ENCODE results near the gene CBX8.

The CBX8 gene

GRCh38 chr17:79749958-79750357 is 46.9 kb downstream of the CBX8 start:
- Histone ChIP-seq H3K9ac (ENCODE audit: low read length) (no peak overlapping the region), H2BK15ac (ENCODE audit: low read depth, poor library complexity, severe bottlenecking) (no peak overlapping the region), H3K27me3 (ENCODE audit: control insufficient read depth in 1 of 2, insufficient read depth in 1 of 2, low read length in 2 of 2) (peaks cover 64 to 80% of the 10 kb centered on the region in 2 experiments), H2BK5ac (ENCODE audit: low read depth, low read length, poor library complexity, severe bottlenecking) (no peak overlapping the region), H3K4me3 (ENCODE audit: insufficient read depth in 1 of 2, low read depth in 1 of 2, low read length in 2 of 2) (no peak overlapping the region), H2BK12ac (ENCODE audit: low read length in 2 of 2) (no peak overlapping the region), H4K8ac (ENCODE audit: low read length) (no peak overlapping the region), H3K4ac (ENCODE audit: low read depth in 1 of 2, low read length in 2 of 2) (no peak overlapping the region), H3K18ac (ENCODE audit: low read depth in 1 of 2, low read length in 2 of 2) (no peak overlapping the region), H3K23ac (ENCODE audit: low read length in 2 of 2) (no peak overlapping the region), H3K4me1 (ENCODE audit: control insufficient read depth, insufficient read depth, low read depth, low read length) (peaks cover 14% of the 10 kb centered on the region), H3K4me2 (ENCODE audit: low read length, poor library complexity, severe bottlenecking) (no peak overlapping the region), H3K14ac (ENCODE audit: low read length in 2 of 2) (no peak overlapping the region), H2BK120ac (ENCODE audit: low read depth, low read length) (no peak overlapping the region), H3K36me3 (ENCODE audit: control insufficient read depth in 1 of 2, insufficient read depth in 2 of 2, low read depth in 1 of 2, low read length in 2 of 2) (no peaks in the 10 kb centered on the region), H2AFZ (ENCODE audit: low read depth, low read length) (no peak overlapping the region), H2AK5ac (ENCODE audit: low read length, severe bottlenecking) (no peak overlapping the region), H3K27ac (ENCODE audit: low read length, poor library complexity, severe bottlenecking) (no peak overlapping the region), H4K91ac (ENCODE audit: low read length) (no peak overlapping the region), H3K9me3 (ENCODE audit: control insufficient read depth, low read length) (no peaks in the 10 kb centered on the region), H3K79me1 (replicated peaks; ENCODE audit: low read length, poor library complexity, severe bottlenecking) (no peaks in the 10 kb centered on the region)
- no peak for DNase-seq
- no CpG with 5 or more reads among the region's 3 CpGs for WGBS

DNA sequence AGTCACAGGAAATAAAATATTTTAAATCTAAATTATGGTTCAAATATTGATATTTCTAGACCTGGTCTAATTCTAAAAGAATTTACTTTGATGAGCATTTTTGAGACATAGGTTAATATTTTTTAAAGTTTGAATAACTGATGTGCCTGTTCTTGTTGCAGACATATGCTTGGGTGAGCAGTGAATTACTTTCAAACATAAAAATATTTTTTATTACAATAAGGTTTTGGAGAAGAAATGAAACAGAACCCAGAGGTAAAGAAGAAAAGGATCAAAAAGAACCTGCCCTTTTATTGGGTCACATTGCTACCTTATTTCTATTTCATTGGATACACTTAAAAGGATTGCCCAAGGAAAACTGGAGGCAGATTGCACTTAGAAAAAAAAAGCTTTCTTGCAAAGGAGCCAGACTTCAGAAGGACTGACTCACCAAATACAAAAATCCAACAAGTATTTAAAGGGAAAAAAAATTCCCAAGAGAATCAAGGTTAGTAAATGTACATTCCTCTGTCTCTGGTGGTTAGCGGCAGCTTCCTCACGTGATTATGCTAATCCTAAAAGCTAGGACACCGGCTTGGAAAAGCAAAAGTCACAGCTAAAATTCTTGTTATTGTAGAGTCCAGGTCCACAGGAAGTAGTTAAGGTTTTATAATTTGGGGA is 47.6 kb downstream of the CBX8 start:
- no peak overlapping the region for H2BK5ac ChIP-seq (ENCODE audit: low read depth, low read length, poor library complexity, severe bottlenecking)
- H3K14ac ChIP-seq (ENCODE audit: low read length in 2 of 2) = no peak overlapping the region
- H4K8ac ChIP-seq (ENCODE audit: low read length) = no peak overlapping the region
- H2BK15ac ChIP-seq (ENCODE audit: low read depth, poor library complexity, severe bottlenecking) = no peak overlapping the region
- H3K27me3 ChIP-seq (ENCODE audit: control insufficient read depth in 1 of 2, insufficient read depth in 1 of 2, low read length in 2 of 2) = peaks cover 60 to 79% of the 10 kb centered on the region in 2 experiments
- no peak overlapping the region for H3K4me3 ChIP-seq (ENCODE audit: insufficient read depth in 1 of 2, low read depth in 1 of 2, low read length in 2 of 2)
- no peaks in the 10 kb centered on the region for H3K36me3 ChIP-seq (ENCODE audit: control insufficient read depth in 1 of 2, insufficient read depth in 2 of 2, low read depth in 1 of 2, low read length in 2 of 2)
- H3K4ac ChIP-seq (ENCODE audit: low read depth in 1 of 2, low read length in 2 of 2) = no peak overlapping the region
- H2BK12ac ChIP-seq (ENCODE audit: low read length in 2 of 2) = no peak overlapping the region
- no peak overlapping the region for H3K27ac ChIP-seq (ENCODE audit: low read length, poor library complexity, severe bottlenecking)
- 9% methylated on average over 3 of the region's 3 CpGs for WGBS
- peaks cover 14% of the 10 kb centered on the region for H3K4me1 ChIP-seq (ENCODE audit: control insufficient read depth, insufficient read depth, low read depth, low read length)
- no peaks in the 10 kb centered on the region for H3K79me1 ChIP-seq (replicated peaks; ENCODE audit: low read length, poor library complexity, severe bottlenecking)
- H2AK5ac ChIP-seq (ENCODE audit: low read length, severe bottlenecking) = no peak overlapping the region
- H3K23ac ChIP-seq (ENCODE audit: low read length in 2 of 2) = no peak overlapping the region
- no peaks in the 10 kb centered on the region for H3K9me3 ChIP-seq (ENCODE audit: control insufficient read depth, low read length)
- no peak overlapping the region for H3K4me2 ChIP-seq (ENCODE audit: low read length, poor library complexity, severe bottlenecking)
- no peak overlapping the region for H2AFZ ChIP-seq (ENCODE audit: low read depth, low read length)
- peak; percentile 67 for DNase-seq
- H3K18ac ChIP-seq (ENCODE audit: low read depth in 1 of 2, low read length in 2 of 2) = no peak overlapping the region
- no peak overlapping the region for H4K91ac ChIP-seq (ENCODE audit: low read length)
- H3K9ac ChIP-seq (ENCODE audit: low read length) = no peak overlapping the region
- no peak overlapping the region for H2BK120ac ChIP-seq (ENCODE audit: low read depth, low read length)

DNA sequence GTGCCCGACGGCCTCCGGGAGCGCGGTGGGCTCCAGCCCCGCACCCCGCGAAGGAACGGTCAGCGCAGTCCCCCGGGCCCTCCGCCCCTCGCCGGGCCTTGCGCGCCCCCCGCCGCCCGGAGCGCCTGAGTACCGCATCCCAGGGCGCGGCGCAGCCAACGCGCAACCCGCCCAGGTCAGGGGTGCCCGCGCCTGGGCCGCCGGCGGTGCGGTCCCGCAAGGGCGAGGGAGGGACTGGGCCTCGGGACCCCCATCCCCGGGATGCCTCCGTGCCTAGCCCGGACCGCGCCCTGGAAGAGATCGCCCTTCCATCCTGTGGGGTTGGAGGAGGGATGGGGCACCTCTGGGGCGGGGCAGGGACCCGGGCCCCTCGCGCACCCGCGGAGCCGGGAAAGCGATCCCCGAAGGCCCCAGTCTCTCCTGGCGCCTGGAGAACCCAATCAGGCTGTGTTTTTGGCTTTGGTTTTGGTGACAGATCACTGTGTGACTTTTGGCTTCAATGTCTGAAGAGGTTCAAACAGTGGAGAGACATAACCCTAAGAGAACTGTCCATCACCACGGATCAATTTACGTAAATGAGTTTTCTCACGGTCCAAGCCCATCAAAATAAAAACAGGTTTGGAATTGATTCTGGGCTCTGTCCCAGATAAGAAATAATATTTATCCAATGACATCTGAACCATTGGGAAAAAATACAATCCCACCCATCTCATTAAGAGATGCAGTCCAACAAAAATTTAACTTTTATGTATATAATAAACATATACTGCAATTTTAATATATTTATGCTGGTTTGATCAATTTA is 48.4 kb downstream of the CBX8 start:
- 9% methylated on average over 52 of the region's 55 CpGs for WGBS
- Histone ChIP-seq H4K91ac (ENCODE audit: low read length) (no peak overlapping the region), H2AK5ac (ENCODE audit: low read length, severe bottlenecking) (no peak overlapping the region), H2BK15ac (ENCODE audit: low read depth, poor library complexity, severe bottlenecking) (peak overlapping the region; percentile 40), H3K4ac (ENCODE audit: low read depth in 1 of 2, low read length in 2 of 2) (no peak overlapping the region), H3K4me2 (ENCODE audit: low read length, poor library complexity, severe bottlenecking) (no peak overlapping the region), H3K79me1 (replicated peaks; ENCODE audit: low read length, poor library complexity, severe bottlenecking) (no peaks in the 10 kb centered on the region), H2AFZ (ENCODE audit: low read depth, low read length) (no peak overlapping the region), H3K27ac (ENCODE audit: low read length, poor library complexity, severe bottlenecking) (no peak overlapping the region), H3K36me3 (ENCODE audit: control insufficient read depth in 1 of 2, insufficient read depth in 2 of 2, low read depth in 1 of 2, low read length in 2 of 2) (no peaks in the 10 kb centered on the region), H3K23ac (ENCODE audit: low read length in 2 of 2) (no peak overlapping the region), H3K18ac (ENCODE audit: low read depth in 1 of 2, low read length in 2 of 2) (no peak overlapping the region), H3K27me3 (ENCODE audit: control insufficient read depth in 1 of 2, insufficient read depth in 1 of 2, low read length in 2 of 2) (peaks cover 63 to 80% of the 10 kb centered on the region in 2 experiments), H2BK12ac (ENCODE audit: low read length in 2 of 2) (no peak overlapping the region), H3K4me1 (ENCODE audit: control insufficient read depth, insufficient read depth, low read depth, low read length) (peaks cover 14% of the 10 kb centered on the region), H2BK120ac (ENCODE audit: low read depth, low read length) (peak overlapping the region; percentile 49), H4K8ac (ENCODE audit: low read length) (no peak overlapping the region), H3K14ac (ENCODE audit: low read length in 2 of 2) (no peak overlapping the region), H3K9ac (ENCODE audit: low read length) (no peak overlapping the region), H3K9me3 (ENCODE audit: control insufficient read depth, low read length) (no peaks in the 10 kb centered on the region), H3K4me3 (ENCODE audit: insufficient read depth in 1 of 2, low read depth in 1 of 2, low read length in 2 of 2) (no peak overlapping the region), H2BK5ac (ENCODE audit: low read depth, low read length, poor library complexity, severe bottlenecking) (no peak overlapping the region)
- no peak for DNase-seq

DNA sequence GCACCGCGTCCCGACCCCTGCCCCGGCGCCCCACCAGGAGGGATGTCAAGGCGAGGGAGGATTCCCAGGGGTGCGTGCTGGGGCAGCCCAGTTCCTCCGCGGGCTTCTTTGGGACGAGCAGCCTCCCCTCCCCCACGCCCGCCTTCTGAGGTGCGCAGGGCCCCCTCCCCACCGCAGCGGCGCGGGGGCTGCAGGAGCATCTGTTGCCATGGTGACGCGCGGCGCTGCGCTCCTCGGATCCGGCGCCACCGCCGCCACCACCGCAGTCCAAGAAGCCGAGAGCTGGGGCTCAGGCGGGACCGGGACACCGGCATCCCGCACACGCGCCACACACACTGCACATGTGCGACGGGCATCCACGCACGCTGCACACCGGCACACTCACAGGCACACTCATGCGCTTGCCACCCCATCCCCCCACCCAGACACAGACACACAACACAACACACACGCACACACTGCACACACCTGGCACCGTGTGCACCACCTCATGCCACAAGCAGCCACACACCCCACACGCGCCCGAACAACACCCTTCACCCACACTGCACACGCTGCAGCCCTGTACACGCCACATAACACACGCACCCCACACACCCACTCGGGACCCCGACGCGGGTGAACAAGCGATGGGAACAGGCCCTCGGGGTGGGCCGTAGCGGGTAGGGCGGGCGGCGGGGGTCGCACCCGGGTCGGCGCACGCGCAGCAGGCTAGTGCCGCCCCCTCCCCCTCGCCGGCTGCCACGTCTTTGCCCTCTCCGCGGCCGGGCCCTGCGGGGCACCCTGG is 49.2 kb downstream of the CBX8 start:
- DNase-seq = no peak
- H2BK15ac ChIP-seq (ENCODE audit: low read depth, poor library complexity, severe bottlenecking) = peak overlapping the region; percentile 40
- no peaks in the 10 kb centered on the region for H3K9me3 ChIP-seq (ENCODE audit: control insufficient read depth, low read length)
- no peak overlapping the region for H3K4ac ChIP-seq (ENCODE audit: low read depth in 1 of 2, low read length in 2 of 2)
- peaks cover 14% of the 10 kb centered on the region for H3K4me1 ChIP-seq (ENCODE audit: control insufficient read depth, insufficient read depth, low read depth, low read length)
- no peaks in the 10 kb centered on the region for H3K79me1 ChIP-seq (replicated peaks; ENCODE audit: low read length, poor library complexity, severe bottlenecking)
- peak overlapping the region; percentile 43 for H4K91ac ChIP-seq (ENCODE audit: low read length)
- no peak overlapping the region for H2AFZ ChIP-seq (ENCODE audit: low read depth, low read length)
- no peak overlapping the region for H3K27ac ChIP-seq (ENCODE audit: low read length, poor library complexity, severe bottlenecking)
- no peak overlapping the region for H4K8ac ChIP-seq (ENCODE audit: low read length)
- H2BK120ac ChIP-seq (ENCODE audit: low read depth, low read length) = no peak overlapping the region
- peak overlapping the region in 1 of 2 experiments; percentile 71 for H3K23ac ChIP-seq (ENCODE audit: low read length in 2 of 2)
- no peak overlapping the region for H3K9ac ChIP-seq (ENCODE audit: low read length)
- no peak overlapping the region for H2AK5ac ChIP-seq (ENCODE audit: low read length, severe bottlenecking)
- H3K27me3 ChIP-seq (ENCODE audit: control insufficient read depth in 1 of 2, insufficient read depth in 1 of 2, low read length in 2 of 2) = peaks cover 68 to 84% of the 10 kb centered on the region in 2 experiments
- H3K4me3 ChIP-seq (ENCODE audit: insufficient read depth in 1 of 2, low read depth in 1 of 2, low read length in 2 of 2) = no peak overlapping the region
- H3K14ac ChIP-seq (ENCODE audit: low read length in 2 of 2) = no peak overlapping the region
- 8% methylated on average over 52 of the region's 74 CpGs for WGBS
- H3K36me3 ChIP-seq (ENCODE audit: control insufficient read depth in 1 of 2, insufficient read depth in 2 of 2, low read depth in 1 of 2, low read length in 2 of 2) = no peaks in the 10 kb centered on the region
- H3K18ac ChIP-seq (ENCODE audit: low read depth in 1 of 2, low read length in 2 of 2) = no peak overlapping the region
- H2BK5ac ChIP-seq (ENCODE audit: low read depth, low read length, poor library complexity, severe bottlenecking) = no peak overlapping the region
- H2BK12ac ChIP-seq (ENCODE audit: low read length in 2 of 2) = no peak overlapping the region
- no peak overlapping the region for H3K4me2 ChIP-seq (ENCODE audit: low read length, poor library complexity, severe bottlenecking)

All from mesenchymal stem cell (in vitro differentiated cells and primary cell).